T-cell (primary cell): ENCODE measurements around the gene KAT7. TPM values are rescaled to one million over a fixed set of nuclear protein-coding genes. Genes with fewer than 3 reads are reported as not detected.

Experiments used
- ATAC-seq, 4 experiments: fragments of 200-7000 bp in 3 of 4; fragments of 150-1000 bp in 1 of 4; cut with Tn5 transposase; replicated peaks in 1 of 4; 1 replicate in 3 of 4; 2 replicates in 1 of 4; pipeline ENCODE4 v1.10.0; 2021; ENCODE audit warnings: moderate library complexity in 3 of 4, mild to moderate bottlenecking in 2 of 4, moderate number of reproducible peaks in 1 of 4
- CTCF ChIA-PET, 2 donors: fragments of 300-600 bp; sonication (Branson Sonifier 250); formaldehyde crosslinking; loops; one replicate each; lab custom pipeline; 2022; ENCODE audit warnings: antibody characterized with exemption in 2 of 2; lab: Charles Lee
- POLR2A ChIA-PET, 2 donors: fragments of 300-600 bp; sonication (Branson Sonifier 250); formaldehyde crosslinking; loops; one replicate each; lab custom pipeline; 2022; ENCODE audit warnings: antibody characterized with exemption in 2 of 2; lab: Charles Lee
- DNase-seq, 35 experiments: peaks; one replicate each; pipeline versions ENCODE4 v3.0.0 to v3.0.0-alpha.2; 2013 to 2023
- H3K27ac ChIP-seq: one replicate; pipeline ENCODE4 v1.5.1; 2013; ENCODE audit warnings: low read length
- H3K27me3 ChIP-seq, 2 experiments: replicated peaks in 1 of 2; 1 replicate in 1 of 2; 2 replicates in 1 of 2; pipeline versions ENCODE4 v1.6.1 to v1.7.0; 2013; ENCODE audit warnings: low read length in 1 of 2, mixed read lengths in 1 of 2; ENCODE audit not compliant: control insufficient read depth in 2 of 2, insufficient read depth in 2 of 2; ENCODE audit errors: extremely low read depth in 1 of 2
- H3K36me3 ChIP-seq, 2 donors: 1 replicate in 1 of 2; 2 replicates in 1 of 2; pipeline versions ENCODE4 v1.6.1 to v1.7.0; 2013; ENCODE audit warnings: low read length in 1 of 2; ENCODE audit not compliant: control insufficient read depth in 2 of 2, insufficient read depth in 1 of 2; ENCODE audit errors: extremely low read depth in 1 of 2
- H3K4me1 ChIP-seq, 2 experiments: 1 replicate in 1 of 2; 2 replicates in 1 of 2; pipeline versions ENCODE4 v1.6.1 to v1.7.0; 2013; ENCODE audit warnings: low read length in 2 of 2, mixed read lengths in 1 of 2; ENCODE audit not compliant: insufficient read depth in 2 of 2, control insufficient read depth in 1 of 2; ENCODE audit errors: extremely low read depth in 1 of 2
- H3K4me3 ChIP-seq, 2 donors: 1 replicate in 1 of 2; 2 replicates in 1 of 2; pipeline versions ENCODE4 v1.5.1 to v1.7.0; 2013; ENCODE audit warnings: mild to moderate bottlenecking in 2 of 2, low read length in 1 of 2, moderate library complexity in 1 of 2; ENCODE audit not compliant: control insufficient read depth in 1 of 2; ENCODE audit errors: extremely low read depth in 1 of 2
- H3K9me3 ChIP-seq: 2 replicates; pipeline ENCODE4 v1.7.0; 2013
- H3K27ac Mint-ChIP-seq, 2 donors: one replicate each; pipeline ENCODE4 v1.8.0; 2020 to 2021; ENCODE audit warnings: mild to moderate bottlenecking in 2 of 2, mixed read lengths in 2 of 2
- H3K27me3 Mint-ChIP-seq, 2 donors: one replicate each; pipeline ENCODE4 v1.8.0; 2021 to 2022; ENCODE audit warnings: mixed read lengths in 2 of 2
- H3K36me3 Mint-ChIP-seq: one replicate; pipeline ENCODE4 v1.8.0; 2021; ENCODE audit warnings: mixed read lengths
- H3K4me1 Mint-ChIP-seq, 3 donors: one replicate each; pipeline ENCODE4 v1.8.0; 2020 to 2022; ENCODE audit warnings: mixed read lengths in 3 of 3, mild to moderate bottlenecking in 1 of 3
- H3K4me3 Mint-ChIP-seq, 3 donors: one replicate each; pipeline ENCODE4 v1.8.0; 2020 to 2022; ENCODE audit warnings: mild to moderate bottlenecking in 3 of 3, mixed read lengths in 3 of 3, moderate library complexity in 3 of 3
- H3K9me3 Mint-ChIP-seq, 3 donors: one replicate each; pipeline ENCODE4 v1.8.0; 2020 to 2022; ENCODE audit warnings: mixed read lengths in 3 of 3
- WGBS: methylation state at CpG from one replicate; pipeline ENCODE4 v1.1.5; 2013; ENCODE audit warnings: missing lambda C conversion rate; ENCODE audit not compliant: insufficient coverage; 5-methylcytosine and 5-hydroxymethylcytosine counted together
- total RNA-seq, 35 experiments: library from RNA in 6 of 35; stranded (reverse) in 6 of 35; fragments of 120-200 nt in 1 of 35; gene quantifications; one replicate each; pipeline versions ENCODE4 v1.2.1 to v1.2.4 and lab custom pipeline; 2013 to 2026

KAT7 gene
- total RNA-seq, 5 donors from 2014 or later (not counting 1 experiment from before 2014, with no cell fraction given) = 96.8 to 197 (median 99.7) TPM

DNA sequence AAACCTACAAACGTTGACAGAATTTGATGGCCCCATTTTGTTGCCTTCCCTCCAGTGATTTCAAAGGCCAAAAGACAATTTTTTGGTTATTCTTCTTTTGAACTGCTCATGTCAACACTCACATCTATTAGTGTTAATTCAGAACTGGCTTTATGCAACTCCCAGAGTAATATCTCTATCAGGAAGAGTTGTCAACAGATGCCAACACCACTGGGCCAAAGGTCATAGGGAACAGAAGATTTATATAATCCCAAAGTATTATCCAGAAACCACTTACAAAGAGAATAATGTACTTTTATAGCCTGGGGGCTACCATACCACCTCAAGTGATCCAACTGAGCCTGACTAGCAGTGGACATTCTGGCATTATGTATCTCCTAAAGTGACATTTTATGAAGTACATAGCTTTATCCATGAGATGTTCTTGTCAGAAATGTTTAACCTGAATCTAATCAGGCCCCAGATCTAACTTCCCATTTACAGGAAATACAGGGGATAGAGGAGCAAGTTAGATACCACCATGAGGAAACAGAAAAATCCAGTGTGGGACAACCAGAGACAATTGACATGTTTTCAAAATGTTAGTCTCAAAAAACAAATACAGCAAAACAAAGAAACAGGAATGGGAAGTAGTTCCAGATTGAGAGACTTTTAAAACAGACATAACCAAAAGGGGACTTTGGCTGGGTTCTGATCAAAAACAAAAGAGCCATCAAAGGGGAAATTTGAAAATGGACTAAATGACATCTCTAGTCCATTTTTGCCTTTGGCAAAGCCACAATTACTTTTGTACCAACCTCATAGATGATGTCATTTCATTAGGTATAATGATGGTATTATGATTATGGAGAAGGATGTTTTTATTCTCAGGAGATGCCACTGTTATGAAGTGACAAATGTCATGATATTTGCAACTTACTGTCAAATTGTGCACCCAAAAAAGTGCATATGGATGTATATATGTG, 43.0 kb upstream of the KAT7 start:
- H3K27ac Mint-ChIP-seq = peak overlapping the region; percentile 96 to 98
- H3K9me3 Mint-ChIP-seq = peaks cover 0 to 3% (median 0%) of the 10 kb centered on the region in 3 donors
- Histone ChIP-seq H3K4me3 (no peak overlapping the region), H3K36me3 (peaks cover 0 to 4% of the 10 kb centered on the region in 2 donors), H3K27ac (peak overlapping the region; percentile 97), H3K4me1 (peaks cover 83 to 93% of the 10 kb centered on the region in 2 experiments), H3K9me3 (no peaks in the 10 kb centered on the region), H3K27me3 (no peaks in the 10 kb centered on the region)
- no peaks in the 10 kb centered on the region for H3K27me3 Mint-ChIP-seq
- H3K36me3 Mint-ChIP-seq = peaks cover 35% of the 10 kb centered on the region
- DNase-seq (no peak), ATAC-seq (no peak)
- CTCF ChIA-PET = interaction anchor here in 1 of 2 donors (1.3 kb wide), 1 partner anchor 19 kb away, joined by 6 read pairs; the partner anchor contains the start of gene FAM117A
- H3K4me3 Mint-ChIP-seq = peak overlapping the region; percentile 63 to 73 (median 64)
- WGBS = no CpG with 5 or more reads among the region's 1 CpG
- H3K4me1 Mint-ChIP-seq = peaks cover 72 to 94% (median 94%) of the 10 kb centered on the region in 3 donors
- POLR2A ChIA-PET = interaction anchor here (0.6 to 3.7 kb wide), 4 partner anchors 17 to 31 kb away, joined by 3 to 117 read pairs (median 4); partner anchors contain the start of gene FAM117A (in 2 of the 2)

DNA sequence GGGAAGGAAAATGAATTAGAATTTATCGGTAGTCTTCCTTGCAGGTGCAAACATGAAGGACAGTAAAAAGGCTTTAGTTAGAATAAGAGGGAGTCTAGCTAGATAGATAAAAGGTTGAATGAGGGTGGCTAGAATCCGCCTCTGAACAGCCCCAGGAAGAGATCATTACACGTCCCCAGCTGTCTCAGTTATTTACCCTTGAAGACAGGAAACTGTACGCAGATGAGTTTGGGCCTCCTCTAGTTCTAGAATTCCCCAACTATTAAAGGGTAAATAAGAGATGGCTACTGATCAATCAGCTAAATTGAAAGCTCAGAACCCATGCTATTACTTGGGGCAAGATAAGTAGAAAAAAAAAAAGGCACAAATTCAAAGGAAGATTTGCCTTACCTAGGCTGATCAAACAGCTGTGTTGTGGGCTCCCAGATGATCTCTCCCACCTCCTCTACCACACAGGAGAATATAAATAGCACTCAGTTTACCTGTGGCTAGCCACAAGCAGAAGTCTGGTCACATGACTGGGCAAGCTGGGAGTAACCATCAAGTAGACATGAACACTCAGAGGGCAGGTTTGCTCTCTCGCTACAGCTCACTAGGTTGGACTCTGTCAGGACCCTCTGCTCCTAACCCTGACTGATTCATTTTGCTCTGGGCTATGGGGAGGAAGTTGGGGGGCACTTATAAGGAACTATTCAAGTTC, 41.5 kb upstream of the KAT7 start:
- Histone ChIP-seq H3K27me3 (no peaks in the 10 kb centered on the region), H3K27ac (peak overlapping the region; percentile 97), H3K9me3 (no peaks in the 10 kb centered on the region), H3K4me1 (peaks cover 68 to 88% of the 10 kb centered on the region in 2 experiments), H3K36me3 (peaks cover 0 to 4% of the 10 kb centered on the region in 2 donors), H3K4me3 (peak overlapping the region in 1 of 2 donors; percentile 23)
- WGBS = no CpG with 5 or more reads among the region's 5 CpGs
- DNase-seq (peak in 24 of 35 experiments; percentile 14 to 77 (median 33)), ATAC-seq (peak; percentile 73 to 79 (median 74))
- peaks cover 0 to 3% (median 0%) of the 10 kb centered on the region in 3 donors for H3K9me3 Mint-ChIP-seq
- H3K27ac Mint-ChIP-seq = peak overlapping the region; percentile 96 to 98
- ChIA-PET CTCF (interaction anchor here in 1 of 2 donors (1.3 to 3.1 kb wide), 6 partner anchors 12 to 38 kb away, joined by 5 to 12 read pairs (median 8); partner anchors contain the start of genes FAM117A and SLC35B1), POLR2A (interaction anchor here (0.6 to 3.7 kb wide), 12 partner anchors 9 to 77 kb away, joined by 3 to 117 read pairs (median 4); partner anchors contain the start of gene FAM117A (in 2 of the 2))
- H3K4me3 Mint-ChIP-seq = peak overlapping the region; percentile 63 to 73 (median 64)
- peaks cover 57 to 86% (median 86%) of the 10 kb centered on the region in 3 donors for H3K4me1 Mint-ChIP-seq
- peaks cover 35% of the 10 kb centered on the region for H3K36me3 Mint-ChIP-seq
- no peaks in the 10 kb centered on the region for H3K27me3 Mint-ChIP-seq

GRCh38 chr17:49747632-49748031, 40.8 kb upstream of the KAT7 start:
- peak overlapping the region; percentile 20 to 23 for H3K4me3 ChIP-seq
- H3K4me1 Mint-ChIP-seq = peaks cover 57 to 86% (median 86%) of the 10 kb centered on the region in 3 donors
- peaks cover 0 to 3% (median 0%) of the 10 kb centered on the region in 3 donors for H3K9me3 Mint-ChIP-seq
- peaks cover 62 to 90% of the 10 kb centered on the region in 2 experiments for H3K4me1 ChIP-seq
- no peaks in the 10 kb centered on the region for H3K27me3 Mint-ChIP-seq
- no peaks in the 10 kb centered on the region for H3K9me3 ChIP-seq
- no CpG with 5 or more reads among the region's 1 CpG for WGBS
- POLR2A ChIA-PET = interaction anchor here (0.5 to 3.7 kb wide), 7 partner anchors 12 to 70 kb away, joined by 3 to 117 read pairs (median 6); partner anchors contain the start of gene FAM117A (in 2 of the 2)
- H3K36me3 Mint-ChIP-seq = peaks cover 37% of the 10 kb centered on the region
- no peaks in the 10 kb centered on the region for H3K27me3 ChIP-seq
- peak overlapping the region; percentile 96 to 98 for H3K27ac Mint-ChIP-seq
- DNase-seq = peak in 1 of 35 experiments; percentile 25
- H3K4me3 Mint-ChIP-seq = peak overlapping the region; percentile 63 to 73 (median 64)
- CTCF ChIA-PET = interaction anchor here in 1 of 2 donors (0.6 to 3.1 kb wide), 8 partner anchors 11 to 123 kb away, joined by 3 to 12 read pairs (median 8); partner anchors contain the start of genes FAM117A and SLC35B1
- peaks cover 0 to 4% of the 10 kb centered on the region in 2 donors for H3K36me3 ChIP-seq
- no peak for ATAC-seq
- H3K27ac ChIP-seq = peak overlapping the region; percentile 97

GRCh38 chr17:49748223-49748622, 40.3 kb upstream of the KAT7 start:
- DNase-seq (peak in 18 of 35 experiments; percentile 10 to 68 (median 22)), ATAC-seq (peak; percentile 26 to 32 (median 31))
- H3K36me3 ChIP-seq = peaks cover 0 to 4% of the 10 kb centered on the region in 2 donors
- CTCF ChIA-PET = interaction anchor here (0.6 to 3.1 kb wide), 9 partner anchors 9 to 40 kb away, joined by 3 to 12 read pairs (median 3); partner anchors contain the start of genes FAM117A (in 1 of the 2) and SLC35B1 (in 1 of the 2)
- no peaks in the 10 kb centered on the region for H3K27me3 ChIP-seq
- H3K27me3 Mint-ChIP-seq = no peaks in the 10 kb centered on the region
- H3K4me1 Mint-ChIP-seq = peaks cover 56 to 86% (median 85%) of the 10 kb centered on the region in 3 donors
- no peaks in the 10 kb centered on the region for H3K9me3 ChIP-seq
- H3K27ac Mint-ChIP-seq = peak overlapping the region; percentile 96 to 98
- peak overlapping the region; percentile 50 to 64 (median 63) for H3K4me3 Mint-ChIP-seq
- peaks cover 56 to 90% of the 10 kb centered on the region in 2 experiments for H3K4me1 ChIP-seq
- peak overlapping the region; percentile 97 for H3K27ac ChIP-seq
- no peak overlapping the region for H3K4me3 ChIP-seq
- no CpG with 5 or more reads among the region's 3 CpGs for WGBS
- peaks cover 0 to 3% (median 0%) of the 10 kb centered on the region in 3 donors for H3K9me3 Mint-ChIP-seq
- POLR2A ChIA-PET = interaction anchor here (0.5 to 3.7 kb wide), 10 partner anchors 8 to 40 kb away, joined by 3 to 117 read pairs (median 5); partner anchors contain the start of genes FAM117A (in 2 of the 2) and KAT7 (in 1 of the 2)
- peaks cover 33% of the 10 kb centered on the region for H3K36me3 Mint-ChIP-seq

- POLR2A ChIA-PET = interaction anchor here (0.5 to 3.7 kb wide), 11 partner anchors 8 to 400 kb away, joined by 3 to 117 read pairs (median 5); partner anchors contain the start of genes FAM117A (in 2 of the 2) and KAT7 (in 1 of the 2)
- H3K4me1 Mint-ChIP-seq = peaks cover 62 to 90% (median 89%) of the 10 kb centered on the region in 3 donors
- H3K4me3 Mint-ChIP-seq = peak overlapping the region; percentile 50 to 64 (median 63)
- H3K36me3 Mint-ChIP-seq = peaks cover 33% of the 10 kb centered on the region
- no peaks in the 10 kb centered on the region for H3K9me3 ChIP-seq
- peaks cover 0 to 4% of the 10 kb centered on the region in 2 donors for H3K36me3 ChIP-seq
- ATAC-seq (peak; percentile 70 to 78 (median 74)), DNase-seq (peak in 34 of 35 experiments; percentile 19 to 78 (median 56))
- no peaks in the 10 kb centered on the region for H3K27me3 Mint-ChIP-seq
- H3K27me3 ChIP-seq = no peaks in the 10 kb centered on the region
- peak overlapping the region; percentile 96 to 98 for H3K27ac Mint-ChIP-seq
- H3K27ac ChIP-seq = peak overlapping the region; percentile 97
- no peak overlapping the region for H3K4me3 ChIP-seq
- WGBS = 0% methylated on average over 1 of the region's 7 CpGs
- H3K9me3 Mint-ChIP-seq = peaks cover 0 to 3% (median 0%) of the 10 kb centered on the region in 3 donors
- CTCF ChIA-PET = interaction anchor here (0.6 to 3.1 kb wide), 9 partner anchors 9 to 40 kb away, joined by 3 to 12 read pairs (median 4); partner anchors contain the start of genes FAM117A (in 1 of the 2) and SLC35B1 (in 1 of the 2)
- H3K4me1 ChIP-seq = peaks cover 53 to 89% of the 10 kb centered on the region in 2 experiments
These were observed 39.7 kb upstream of the KAT7 start for GRCh38 chr17:49748791-49749190.
